HG03045 (cell line): ENCODE results near the gene ADPRS.

Source experiments
- ATAC-seq: cut with Tn5 transposase; IDR thresholded peaks from one replicate; pipeline ENCODE4 v1.9.1; 2021; ENCODE audit warnings: mild to moderate bottlenecking, moderate library complexity; ENCODE audit not compliant: unreplicated experiment

The ADPRS gene

DNA sequence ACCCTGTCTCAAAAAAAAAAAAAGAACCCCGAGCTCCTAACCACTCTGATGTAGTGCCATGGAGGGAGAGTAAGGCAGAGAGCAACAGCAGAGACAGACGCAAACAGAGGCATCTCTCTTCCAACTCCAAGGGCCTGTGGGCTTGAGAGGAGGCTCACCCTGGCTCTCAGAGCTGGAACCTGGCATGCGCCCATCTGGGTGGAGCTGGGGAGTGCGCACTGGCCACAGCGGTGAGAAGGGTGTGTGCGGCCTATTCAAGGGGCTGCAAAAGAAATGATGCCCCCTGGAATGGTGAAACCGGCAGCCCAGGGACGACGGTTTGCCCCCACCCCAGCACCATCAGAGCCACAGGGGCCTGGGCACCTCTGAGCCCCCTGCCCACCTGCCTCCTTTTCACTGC lies 18.7 kb downstream of the ADPRS start:
- ATAC-seq: no peak

- ATAC-seq: no peak
Observed at GRCh38 chr1:36108314-36108713, 19.6 kb downstream of the ADPRS start.

DNA sequence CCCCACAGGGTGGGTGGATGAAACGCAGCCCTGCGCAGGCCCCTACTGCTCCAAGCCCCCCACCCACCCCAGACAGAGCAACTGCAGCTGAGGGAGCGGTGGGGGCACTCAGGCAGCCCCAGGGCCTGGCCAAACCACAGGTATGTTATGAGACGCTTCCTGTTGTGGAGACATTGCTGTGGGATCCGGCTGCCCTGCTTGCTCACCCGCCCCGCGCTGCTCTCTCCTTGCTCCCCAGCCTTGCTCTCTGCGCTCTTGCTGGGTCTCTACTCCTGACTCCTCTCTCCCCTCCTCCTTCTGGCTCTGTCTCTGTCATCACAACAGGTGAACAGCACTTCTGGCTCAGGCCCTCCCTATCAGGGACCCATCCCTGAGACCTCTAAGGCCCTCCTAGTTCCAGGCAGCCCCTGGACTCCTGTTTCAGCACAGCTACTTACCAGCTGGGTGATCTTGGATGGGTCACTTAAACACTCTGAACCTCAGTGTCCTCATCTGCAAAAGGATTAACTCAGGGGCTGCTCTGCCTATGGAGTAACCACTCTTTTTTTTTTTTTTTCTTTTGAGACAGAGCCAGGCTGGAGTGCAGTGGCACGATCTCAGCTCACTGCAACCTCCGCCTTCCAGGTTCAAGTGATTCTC lies 20.5 kb downstream of the ADPRS start:
- no peak for ATAC-seq

- ATAC-seq: no peak
Observed at GRCh38 chr1:36111151-36111550, 22.5 kb downstream of the ADPRS start.

DNA sequence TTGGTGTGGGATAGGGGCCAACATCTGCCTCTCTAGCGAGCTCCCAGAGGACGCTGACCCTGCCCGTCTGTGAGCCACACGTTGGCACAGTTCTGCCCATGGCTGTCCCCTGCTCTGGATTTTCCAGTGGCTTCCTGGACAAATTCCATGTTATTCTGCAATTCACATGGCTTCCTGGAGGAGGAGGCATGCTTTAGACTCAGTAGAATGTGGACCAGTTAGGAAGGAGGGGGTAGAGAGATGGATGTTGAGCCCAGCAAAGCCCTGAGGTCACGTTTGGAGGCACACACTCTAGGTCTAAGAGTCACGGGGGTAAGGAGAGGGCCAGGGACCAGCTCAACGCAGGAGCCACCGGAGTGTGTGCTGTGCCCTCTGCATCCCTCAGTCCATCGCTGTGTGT lies 24.1 kb downstream of the ADPRS start:
- ATAC-seq: no peak

DNA sequence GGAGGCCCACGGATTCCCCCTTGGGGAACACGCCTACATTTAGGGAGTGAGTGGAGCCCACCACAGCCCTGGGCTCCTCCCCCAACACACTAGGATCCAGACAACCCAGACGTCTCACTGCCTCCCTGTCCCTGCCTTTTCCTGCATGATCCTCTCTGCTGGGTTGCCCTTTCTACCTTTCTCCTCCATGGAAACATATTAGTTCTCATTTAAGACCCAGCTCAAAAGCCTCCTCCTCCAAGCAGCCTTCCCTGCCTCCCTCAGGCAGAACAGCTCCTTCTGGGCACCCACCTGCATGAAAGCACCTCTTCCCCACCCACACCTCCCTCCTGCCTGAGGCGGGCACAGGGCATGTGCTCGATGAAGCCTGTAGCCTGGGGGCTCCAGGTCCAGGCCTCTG lies 25.7 kb downstream of the ADPRS start:
- ATAC-seq: no peak

DNA sequence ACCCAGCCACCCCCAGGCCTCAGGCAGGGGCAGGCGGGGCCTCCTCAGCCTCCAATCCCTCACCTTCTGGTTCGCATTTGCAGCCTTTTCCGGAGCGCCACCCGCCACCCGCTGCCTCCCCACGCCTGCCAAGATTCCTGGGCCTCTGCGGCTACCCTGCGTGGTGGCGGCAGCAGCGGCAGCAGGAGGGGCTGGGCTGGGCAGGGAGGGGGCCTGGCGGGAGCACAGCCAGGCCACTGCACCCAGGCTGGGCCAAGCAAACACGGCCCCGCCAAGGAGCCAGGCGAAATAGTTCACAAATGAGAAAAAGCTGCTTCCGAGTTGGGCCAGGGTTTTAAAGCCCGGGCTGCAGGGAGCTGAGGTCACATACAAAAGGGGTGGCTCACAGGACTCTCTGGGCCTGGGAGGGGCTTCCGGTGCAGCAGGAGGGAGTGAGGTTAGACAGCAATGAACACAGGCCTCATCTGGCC lies 26.5 kb downstream of the ADPRS start:
- ATAC-seq: no peak

- ATAC-seq: no peak
Observed at GRCh38 chr1:36115931-36116330, 27.2 kb downstream of the ADPRS start.

DNA sequence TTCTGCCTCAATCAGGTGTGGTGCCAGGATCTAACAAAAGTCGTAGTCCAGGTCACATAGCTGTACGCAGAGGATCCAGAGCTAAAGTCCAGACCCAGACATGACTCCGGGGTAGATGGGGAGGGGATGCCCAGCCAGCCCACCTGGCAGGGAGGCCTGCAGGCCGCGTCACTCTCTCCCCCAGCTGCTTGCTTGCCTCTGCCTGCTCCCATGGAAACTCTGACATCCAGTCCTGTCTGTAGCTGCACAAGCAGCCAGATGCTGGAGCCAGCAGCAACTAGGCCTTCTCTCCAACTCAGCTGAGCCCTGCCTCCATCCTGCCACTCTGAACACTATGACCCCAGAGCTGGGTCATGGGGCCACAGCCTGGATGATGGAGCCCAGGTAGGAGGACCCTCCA lies 28.2 kb downstream of the ADPRS start:
- ATAC-seq: no peak

- ATAC-seq: no peak
Observed at GRCh38 chr1:36118447-36119204, 29.9 kb downstream of the ADPRS start.

DNA sequence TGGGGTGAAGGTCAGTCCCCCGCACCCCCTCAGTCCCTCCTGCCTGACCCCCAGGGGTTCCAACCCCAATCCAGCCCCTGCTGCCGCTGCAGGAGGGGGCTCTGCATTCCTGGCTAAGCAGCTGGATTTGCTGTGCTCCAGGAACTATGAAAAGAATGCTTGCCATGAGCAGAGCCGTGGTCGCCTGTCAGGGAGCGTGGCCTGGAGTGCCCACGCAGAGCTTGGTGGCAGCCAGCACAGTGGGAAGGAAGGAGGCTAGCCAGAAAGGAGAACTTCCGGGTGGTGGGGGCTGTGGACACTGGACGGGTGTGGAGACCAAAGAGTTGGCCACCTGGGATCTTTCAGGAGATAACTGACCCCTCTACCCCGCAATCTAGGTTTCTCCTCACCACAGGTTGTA lies 30.8 kb downstream of the ADPRS start:
- no peak for ATAC-seq

GRCh38 chr1:36122062-36123030 lies 33.7 kb downstream of the ADPRS start:
- ATAC-seq: no peak

GRCh38 chr1:36123356-36123755 lies 34.7 kb downstream of the ADPRS start:
- ATAC-seq: no peak

- no peak for ATAC-seq
Observed at GRCh38 chr1:36124404-36125128, 35.9 kb downstream of the ADPRS start.

DNA sequence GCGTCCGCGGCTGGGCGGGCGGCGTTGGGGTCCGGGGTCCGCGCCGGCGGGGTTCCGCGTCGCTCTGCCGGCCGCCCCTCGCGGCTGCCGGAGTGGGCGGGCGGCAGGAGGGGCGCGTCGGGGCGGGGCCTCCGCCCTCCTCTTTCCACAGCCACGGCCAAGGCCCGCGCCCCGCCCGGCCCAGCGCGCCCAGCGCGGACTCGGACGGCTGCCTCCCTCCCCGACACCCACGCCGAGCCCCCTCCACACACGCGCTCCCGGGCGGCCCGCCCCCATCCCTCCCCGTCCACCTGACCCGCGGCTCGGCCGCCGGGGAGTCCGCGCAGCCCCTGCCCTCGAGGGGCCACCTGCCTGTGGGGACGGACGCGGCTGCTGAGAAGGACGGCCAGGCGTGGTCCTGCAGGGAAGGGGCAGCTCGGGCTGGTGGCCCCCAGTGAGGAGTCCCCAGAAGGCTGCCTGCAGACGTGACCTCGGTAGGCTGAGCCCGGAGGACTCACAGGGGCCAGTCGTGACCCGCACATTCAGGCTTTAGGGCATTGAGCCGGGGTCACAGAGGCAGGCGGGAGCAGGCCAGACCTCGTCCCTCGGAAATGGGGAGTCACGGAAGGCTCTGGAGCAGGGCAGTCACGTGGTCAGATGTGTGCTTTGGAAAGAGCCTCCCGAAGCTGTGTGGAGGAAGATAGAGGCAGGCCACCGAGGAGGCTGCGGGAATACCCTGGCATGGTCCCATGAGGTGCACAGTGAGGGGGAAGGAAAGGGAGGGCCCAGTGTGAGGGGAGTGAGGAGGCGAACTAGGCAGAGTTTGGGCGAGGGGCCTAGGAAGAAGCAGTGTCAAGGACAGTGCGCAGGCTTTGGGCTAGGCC lies 36.7 kb downstream of the ADPRS start, which contains the start of gene COL8A2:
Gene COL8A2 (minus strand): TSS at position 94 of the 863 bp plus-strand sequence. CDS start 24,980 bp downstream, outside the sequence.
- ATAC-seq: no peak

- no peak for ATAC-seq
Observed at GRCh38 chr1:36126005-36126716, 37.5 kb downstream of the ADPRS start.

- no peak for ATAC-seq
Observed at GRCh38 chr1:36126797-36127500, 38.3 kb downstream of the ADPRS start.

DNA sequence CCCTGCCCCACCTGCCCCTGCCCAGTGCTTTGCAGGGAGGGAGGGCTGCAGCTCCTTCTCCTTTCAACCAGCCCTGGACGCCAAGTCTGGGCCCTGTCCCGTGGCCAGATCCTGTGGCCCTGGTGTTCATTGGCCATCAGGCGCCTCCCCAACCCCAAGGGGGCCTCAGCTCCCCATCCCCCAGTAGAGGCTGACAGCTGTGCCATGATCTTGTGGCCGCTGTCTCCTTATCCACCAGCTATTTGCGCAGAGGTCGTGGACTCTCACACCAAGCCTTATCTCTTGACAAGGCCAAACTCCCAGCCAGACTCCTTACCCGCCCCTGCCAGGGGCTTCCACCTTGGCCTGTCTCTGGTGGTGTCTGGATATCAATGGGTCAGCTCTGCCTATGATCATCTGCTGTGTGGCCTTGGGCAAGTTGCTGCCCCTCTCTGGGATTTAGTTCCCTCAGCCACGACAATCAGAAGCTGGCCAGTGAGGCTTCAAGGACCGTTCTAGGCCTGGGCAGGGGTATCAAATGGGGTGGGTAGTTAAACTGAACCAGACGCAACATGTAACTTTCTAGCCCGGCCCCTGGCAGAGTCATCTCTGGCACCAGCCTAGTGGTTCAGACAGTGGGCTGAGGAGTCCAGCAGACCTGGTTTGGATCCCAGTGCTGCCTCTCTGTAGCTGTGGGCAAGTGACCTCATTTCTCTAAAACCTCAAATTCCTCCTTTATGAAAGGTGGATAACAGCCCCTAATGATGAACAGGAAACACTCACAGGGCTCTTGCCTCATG lies 39.6 kb downstream of the ADPRS start:
- no peak for ATAC-seq
